ENCODE measurements around the gene ADD2.

DNA sequence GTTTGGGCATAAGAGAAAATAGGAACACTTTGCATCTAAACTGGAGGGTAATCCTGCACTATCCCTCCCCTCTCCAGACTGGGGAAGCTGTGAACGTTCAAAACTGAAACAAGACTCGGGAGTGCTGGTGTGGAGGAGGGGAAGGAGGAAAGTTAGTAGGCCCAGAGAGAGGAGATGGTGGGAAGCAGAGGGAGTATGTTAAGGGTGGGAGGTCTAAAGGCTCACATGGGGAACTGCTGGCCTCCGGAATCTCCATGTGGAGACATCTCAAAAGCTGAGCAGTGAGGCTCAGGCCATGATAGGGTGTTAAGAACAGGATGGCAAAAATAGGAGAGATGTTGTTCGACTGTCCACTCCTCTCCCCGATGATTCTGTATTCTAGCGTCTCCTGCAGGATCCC lies 47.9 kb downstream of the ADD2 start:
- TF ChIP-seq, protein P1, sequence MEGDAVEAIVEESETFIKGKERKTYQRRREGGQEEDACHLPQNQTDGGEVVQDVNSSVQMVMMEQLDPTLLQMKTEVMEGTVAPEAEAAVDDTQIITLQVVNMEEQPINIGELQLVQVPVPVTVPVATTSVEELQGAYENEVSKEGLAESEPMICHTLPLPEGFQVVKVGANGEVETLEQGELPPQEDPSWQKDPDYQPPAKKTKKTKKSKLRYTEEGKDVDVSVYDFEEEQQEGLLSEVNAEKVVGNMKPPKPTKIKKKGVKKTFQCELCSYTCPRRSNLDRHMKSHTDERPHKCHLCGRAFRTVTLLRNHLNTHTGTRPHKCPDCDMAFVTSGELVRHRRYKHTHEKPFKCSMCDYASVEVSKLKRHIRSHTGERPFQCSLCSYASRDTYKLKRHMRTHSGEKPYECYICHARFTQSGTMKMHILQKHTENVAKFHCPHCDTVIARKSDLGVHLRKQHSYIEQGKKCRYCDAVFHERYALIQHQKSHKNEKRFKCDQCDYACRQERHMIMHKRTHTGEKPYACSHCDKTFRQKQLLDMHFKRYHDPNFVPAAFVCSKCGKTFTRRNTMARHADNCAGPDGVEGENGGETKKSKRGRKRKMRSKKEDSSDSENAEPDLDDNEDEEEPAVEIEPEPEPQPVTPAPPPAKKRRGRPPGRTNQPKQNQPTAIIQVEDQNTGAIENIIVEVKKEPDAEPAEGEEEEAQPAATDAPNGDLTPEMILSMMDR (IDR thresholded peaks at IDR 0.05; ENCODE audit: insufficient read depth, low read depth, low read length) = no peak
- no peak for TF ChIP-seq EZH2 (IDR thresholded peaks at IDR 0.05; ENCODE audit: insufficient read depth, low read length)
